SK-N-SH treated with all-trans-retinoic acid at 6 μM for 48 hours (cell line): ENCODE measurements around the gene PNPLA3.
A peak's percentile ranks its signal among the peaks of the same experiment; 100 is the strongest.

ENCODE experiments used
- ATAC-seq: fragments of 200-7000 bp; cut with Tn5 transposase; 3 replicates; pipeline ENCODE4 v1.9.1; 2020; ENCODE audit warnings: mild to moderate bottlenecking, moderate library complexity
- ARNTL ChIP-seq: fragments of 450-650 bp; formaldehyde crosslinking; IDR thresholded peaks from 2 replicates; pipeline ENCODE4 v1.5.0; 2020; ENCODE audit warnings: low read depth, mild to moderate bottlenecking, moderate library complexity, borderline replicate concordance
- BACH2 ChIP-seq: fragments of 250-450 bp; sonication (Bioruptor Pico); IDR thresholded peaks from 2 replicates; pipeline ENCODE4 v1.9.0; 2021; ENCODE audit warnings: mild to moderate bottlenecking, borderline replicate concordance
- CREB5 ChIP-seq: fragments of 250-450 bp; sonication (Bioruptor Pico); IDR thresholded peaks from 2 replicates; pipeline ENCODE4 v1.5.1; 2020; ENCODE audit warnings: low read depth, mild to moderate bottlenecking, moderate library complexity
- CSRNP3 ChIP-seq: fragments of 250-450 bp; sonication (Bioruptor Pico); IDR thresholded peaks from 2 replicates; pipeline ENCODE4 v1.5.1; 2021; ENCODE audit warnings: mild to moderate bottlenecking, moderate library complexity
- ESRRG ChIP-seq: fragments of 250-450 bp; sonication (Bioruptor Pico); IDR thresholded peaks from 2 replicates; pipeline ENCODE4 v1.6.1; 2021; ENCODE audit warnings: mild to moderate bottlenecking
- GLIS3 ChIP-seq: fragments of 250-450 bp; sonication (Bioruptor Pico); IDR thresholded peaks from 2 replicates; pipeline ENCODE4 v1.5.0; 2020; ENCODE audit warnings: mild to moderate bottlenecking, moderate library complexity
- ISL1 ChIP-seq: fragments of 250-450 bp; sonication (Bioruptor Pico); IDR thresholded peaks from 2 replicates; pipeline ENCODE4 v2.1.2; 2022; ENCODE audit warnings: mild to moderate bottlenecking, moderate library complexity
- OSR1 ChIP-seq: fragments of 250-450 bp; sonication (Bioruptor Pico); IDR thresholded peaks from 2 replicates; pipeline ENCODE4 v1.8.0; 2022; ENCODE audit warnings: moderate library complexity, mild to moderate bottlenecking, inconsistent platforms
- POU6F1 ChIP-seq: fragments of 250-450 bp; sonication (Bioruptor Pico); IDR thresholded peaks from 2 replicates; pipeline ENCODE4 v1.8.0; 2021; ENCODE audit warnings: low read depth, mild to moderate bottlenecking, moderate library complexity, borderline replicate concordance
- PPARA ChIP-seq: fragments of 250-450 bp; sonication (Bioruptor Pico); IDR thresholded peaks from 2 replicates; pipeline ENCODE4 v1.5.0; 2020; ENCODE audit warnings: mild to moderate bottlenecking, borderline replicate concordance
- SNAI2 ChIP-seq: fragments of 250-450 bp; sonication (Bioruptor Pico); IDR thresholded peaks from 2 replicates; pipeline ENCODE4 v1.5.0; 2020; ENCODE audit warnings: mild to moderate bottlenecking, moderate library complexity
- TOX ChIP-seq: fragments of 250-450 bp; sonication (Bioruptor Pico); IDR thresholded peaks from 2 replicates; pipeline ENCODE4 v1.8.0; 2021; ENCODE audit warnings: mild to moderate bottlenecking, moderate library complexity, borderline replicate concordance
- ZC3H10 ChIP-seq: fragments of 250-450 bp; sonication (Bioruptor Pico); IDR thresholded peaks from 2 replicates; pipeline ENCODE4 v1.5.1; 2021; ENCODE audit warnings: mild to moderate bottlenecking, moderate library complexity
- ZFP3 ChIP-seq: fragments of 250-450 bp; sonication (Bioruptor Pico); IDR thresholded peaks from 2 replicates; pipeline ENCODE4 v1.5.0; 2020; ENCODE audit warnings: mild to moderate bottlenecking, moderate library complexity
- ZFP30 ChIP-seq: fragments of 450-650 bp; formaldehyde crosslinking; IDR thresholded peaks from 2 replicates; pipeline ENCODE4 v1.5.0; 2022; ENCODE audit warnings: mild to moderate bottlenecking, moderate library complexity
- ZNF565 ChIP-seq: fragments of 450-650 bp; formaldehyde crosslinking; conservative IDR thresholded peaks from 2 replicates; pipeline ENCODE4 v1.5.0; 2020; ENCODE audit warnings: low read depth, mild to moderate bottlenecking, moderate library complexity
- ZNF70 ChIP-seq: fragments of 450-650 bp; formaldehyde crosslinking; IDR thresholded peaks from 2 replicates; pipeline ENCODE4 v1.5.0; 2020; ENCODE audit warnings: mild to moderate bottlenecking, moderate library complexity
- ZNF8 ChIP-seq: fragments of 450-650 bp; formaldehyde crosslinking; IDR thresholded peaks from 2 replicates; pipeline ENCODE4 v1.5.0; 2020; ENCODE audit warnings: mild to moderate bottlenecking, moderate library complexity
- TF ChIP-seq, protein P1 (sequence below): fragments of 250-450 bp; sonication (Bioruptor Pico); IDR thresholded peaks from 2 replicates; pipeline ENCODE4 v1.8.0; 2020; ENCODE audit warnings: mild to moderate bottlenecking, moderate library complexity, borderline replicate concordance
- TF ChIP-seq, protein P2 (sequence below): fragments of 250-450 bp; sonication (Bioruptor Pico); IDR thresholded peaks from 2 replicates; pipeline ENCODE4 v1.5.0; 2020; ENCODE audit warnings: mild to moderate bottlenecking, moderate library complexity

The PNPLA3 gene

DNA sequence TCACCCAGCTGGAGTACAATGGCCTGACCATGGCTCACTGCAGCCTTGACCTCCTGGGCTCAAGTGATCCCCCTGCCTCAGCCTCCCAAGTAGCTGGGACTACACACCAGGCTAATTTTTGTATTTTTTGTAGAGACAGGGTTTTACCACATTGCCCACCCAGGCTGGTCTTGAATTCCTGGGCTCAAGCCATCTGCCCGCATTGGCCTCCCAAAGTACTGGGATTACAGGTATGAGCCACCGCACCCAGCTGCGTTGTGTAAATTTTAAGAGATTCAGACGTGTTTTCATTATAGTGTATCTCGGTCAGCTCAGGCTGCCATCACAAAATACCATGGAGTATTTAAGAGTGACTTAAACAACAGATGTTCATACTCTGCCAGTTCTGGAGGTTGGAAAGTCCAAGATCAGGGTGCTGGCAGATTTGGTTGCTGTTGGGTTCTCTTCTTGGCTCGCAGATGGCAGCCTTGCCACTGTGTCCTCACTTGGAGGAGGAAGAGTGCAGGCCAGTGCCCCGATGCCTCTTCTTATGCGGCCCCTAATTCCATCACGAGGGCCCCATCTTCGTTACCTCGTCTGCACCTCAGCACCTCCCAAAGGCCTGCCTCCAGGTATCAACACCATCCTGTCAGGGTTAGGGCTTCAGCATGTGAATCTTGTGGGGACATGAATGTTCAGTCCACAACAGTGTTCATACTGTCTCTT, 67.9 kb downstream of the PNPLA3 start:
- no peak for ATAC-seq
- TF ChIP-seq CREB5 (CRISPR knock-in tag) = no peak
- TF ChIP-seq SNAI2 (CRISPR knock-in tag) = no peak
- no peak for TF ChIP-seq ESRRG
- no peak for TF ChIP-seq TOX (CRISPR knock-in tag)
- no peak for TF ChIP-seq PPARA (CRISPR knock-in tag)
- TF ChIP-seq ZC3H10 = no peak
- TF ChIP-seq POU6F1 (CRISPR knock-in tag) = no peak
- no peak for TF ChIP-seq ZFP3 (CRISPR knock-in tag)
- no peak for TF ChIP-seq ISL1
- no peak for TF ChIP-seq BACH2 (CRISPR knock-in tag)
- TF ChIP-seq CSRNP3 (CRISPR knock-in tag) = no peak

DNA sequence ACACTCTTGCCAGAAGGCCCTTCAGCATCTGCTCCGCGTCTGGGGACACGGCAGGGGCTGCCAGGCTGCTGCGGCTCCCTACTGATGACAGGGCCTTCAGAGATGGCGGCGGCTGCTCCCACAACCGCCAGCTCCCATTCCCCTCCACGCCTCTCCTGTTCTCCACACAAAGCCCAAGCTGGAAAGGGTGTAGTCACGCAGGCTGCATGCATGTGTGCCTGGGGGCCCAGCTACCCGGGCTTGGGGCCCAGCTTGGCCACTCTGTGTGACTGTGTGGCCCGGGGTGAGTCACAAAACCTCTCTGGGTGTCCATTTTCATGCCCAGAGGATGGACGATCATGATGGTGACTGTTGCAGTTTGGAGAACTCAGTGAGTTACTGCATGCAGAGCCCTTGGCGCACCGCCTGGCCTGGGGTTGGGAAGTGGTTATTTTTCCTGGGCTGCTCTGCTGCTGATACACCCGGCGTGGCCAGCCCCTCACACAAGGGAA, 68.8 kb downstream of the PNPLA3 start:
- no peak for TF ChIP-seq BACH2 (CRISPR knock-in tag)
- TF ChIP-seq OSR1 (CRISPR knock-in tag) = no peak
- no peak for TF ChIP-seq SNAI2 (CRISPR knock-in tag)
- peak; percentile 52 for ATAC-seq

GRCh38 chr22:43993072-43993760, 69.6 kb downstream of the PNPLA3 start:
- peak; percentile 91 for ATAC-seq

More at GRCh38 chr22:43993072-43993760, 69.6 kb downstream of the PNPLA3 start:
- TF ChIP-seq ZNF565 (no peak), SNAI2 (CRISPR knock-in tag) (no peak), ISL1 (no peak), POU6F1 (CRISPR knock-in tag) (no peak), PPARA (CRISPR knock-in tag) (no peak), ZNF70 (CRISPR knock-in tag) (no peak), OSR1 (CRISPR knock-in tag) (no peak), CREB5 (CRISPR knock-in tag) (no peak), BACH2 (CRISPR knock-in tag) (no peak), ARNTL (CRISPR knock-in tag) (no peak), ZNF8 (CRISPR knock-in tag) (no peak), ZC3H10 (no peak), GLIS3 (CRISPR knock-in tag) (no peak), ZFP30 (no peak), ZFP3 (CRISPR knock-in tag) (no peak)
- TF ChIP-seq, protein P1, sequence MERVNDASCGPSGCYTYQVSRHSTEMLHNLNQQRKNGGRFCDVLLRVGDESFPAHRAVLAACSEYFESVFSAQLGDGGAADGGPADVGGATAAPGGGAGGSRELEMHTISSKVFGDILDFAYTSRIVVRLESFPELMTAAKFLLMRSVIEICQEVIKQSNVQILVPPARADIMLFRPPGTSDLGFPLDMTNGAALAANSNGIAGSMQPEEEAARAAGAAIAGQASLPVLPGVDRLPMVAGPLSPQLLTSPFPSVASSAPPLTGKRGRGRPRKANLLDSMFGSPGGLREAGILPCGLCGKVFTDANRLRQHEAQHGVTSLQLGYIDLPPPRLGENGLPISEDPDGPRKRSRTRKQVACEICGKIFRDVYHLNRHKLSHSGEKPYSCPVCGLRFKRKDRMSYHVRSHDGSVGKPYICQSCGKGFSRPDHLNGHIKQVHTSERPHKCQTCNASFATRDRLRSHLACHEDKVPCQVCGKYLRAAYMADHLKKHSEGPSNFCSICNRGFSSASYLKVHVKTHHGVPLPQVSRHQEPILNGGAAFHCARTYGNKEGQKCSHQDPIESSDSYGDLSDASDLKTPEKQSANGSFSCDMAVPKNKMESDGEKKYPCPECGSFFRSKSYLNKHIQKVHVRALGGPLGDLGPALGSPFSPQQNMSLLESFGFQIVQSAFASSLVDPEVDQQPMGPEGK (CRISPR knock-in tag) = no peak
- TF ChIP-seq, protein P2, sequence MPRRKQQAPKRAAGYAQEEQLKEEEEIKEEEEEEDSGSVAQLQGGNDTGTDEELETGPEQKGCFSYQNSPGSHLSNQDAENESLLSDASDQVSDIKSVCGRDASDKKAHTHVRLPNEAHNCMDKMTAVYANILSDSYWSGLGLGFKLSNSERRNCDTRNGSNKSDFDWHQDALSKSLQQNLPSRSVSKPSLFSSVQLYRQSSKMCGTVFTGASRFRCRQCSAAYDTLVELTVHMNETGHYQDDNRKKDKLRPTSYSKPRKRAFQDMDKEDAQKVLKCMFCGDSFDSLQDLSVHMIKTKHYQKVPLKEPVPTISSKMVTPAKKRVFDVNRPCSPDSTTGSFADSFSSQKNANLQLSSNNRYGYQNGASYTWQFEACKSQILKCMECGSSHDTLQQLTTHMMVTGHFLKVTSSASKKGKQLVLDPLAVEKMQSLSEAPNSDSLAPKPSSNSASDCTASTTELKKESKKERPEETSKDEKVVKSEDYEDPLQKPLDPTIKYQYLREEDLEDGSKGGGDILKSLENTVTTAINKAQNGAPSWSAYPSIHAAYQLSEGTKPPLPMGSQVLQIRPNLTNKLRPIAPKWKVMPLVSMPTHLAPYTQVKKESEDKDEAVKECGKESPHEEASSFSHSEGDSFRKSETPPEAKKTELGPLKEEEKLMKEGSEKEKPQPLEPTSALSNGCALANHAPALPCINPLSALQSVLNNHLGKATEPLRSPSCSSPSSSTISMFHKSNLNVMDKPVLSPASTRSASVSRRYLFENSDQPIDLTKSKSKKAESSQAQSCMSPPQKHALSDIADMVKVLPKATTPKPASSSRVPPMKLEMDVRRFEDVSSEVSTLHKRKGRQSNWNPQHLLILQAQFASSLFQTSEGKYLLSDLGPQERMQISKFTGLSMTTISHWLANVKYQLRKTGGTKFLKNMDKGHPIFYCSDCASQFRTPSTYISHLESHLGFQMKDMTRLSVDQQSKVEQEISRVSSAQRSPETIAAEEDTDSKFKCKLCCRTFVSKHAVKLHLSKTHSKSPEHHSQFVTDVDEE (CRISPR knock-in tag) = no peak
- TF ChIP-seq, all 23 proteins: peak for 0
